Upper lobe of right lung (tissue), 1 donor: Measurements from ENCODE around the gene DAB2. TPM values are rescaled to one million over a fixed set of nuclear protein-coding genes. Genes with fewer than 3 reads are reported as not detected.

Source experiments
- ATAC-seq: fragments of 200-7000 bp; cut with Tn5 transposase; one replicate; pipeline ENCODE4 v1.9.1; 2020; ENCODE audit warnings: mild to moderate bottlenecking, moderate library complexity
- DNase-seq: peaks from one replicate; pipeline ENCODE4 v3.0.0-alpha.2; 2020
- H3K27ac ChIP-seq: fragments of 200-600 bp; one replicate; pipeline ENCODE4 v1.8.0; 2022
- H3K27me3 ChIP-seq: fragments of 200-600 bp; one replicate; pipeline ENCODE4 v1.8.0; 2022; ENCODE audit warnings: mild to moderate bottlenecking
- H3K36me3 ChIP-seq: fragments of 200-600 bp; one replicate; pipeline ENCODE4 v1.8.0; 2022
- H3K4me1 ChIP-seq: fragments of 200-600 bp; one replicate; pipeline ENCODE4 v1.8.0; 2022
- H3K4me3 ChIP-seq: fragments of 200-600 bp; one replicate; pipeline ENCODE4 v1.8.0; 2022; ENCODE audit warnings: mild to moderate bottlenecking
- H3K9me3 ChIP-seq: fragments of 200-600 bp; one replicate; pipeline ENCODE4 v1.8.0; 2022
- intact Hi-C: fragments of 100-400 bp; cut with DNase I; formaldehyde crosslinking; loops from one replicate; pipeline ENCODE4 v1.11.0; 2022
- total RNA-seq: library from RNA; stranded (reverse); fragmentation: NEBNext Ultra II Directional; extraction: Animal tissue kit (Norgen Biotek cat#: 25700); gene quantifications from one replicate; pipeline ENCODE4 v1.2.1, GENCODE V29; 2021
- TF ChIP-seq, protein P1 (sequence below): fragments of 200-600 bp; IDR thresholded peaks from one replicate; pipeline ENCODE4 v1.8.0; 2022; ENCODE audit warnings: antibody characterized with exemption
- donor health status: DM: no; HTN: yes; CAD: no; lungs with severe emphysema.

Gene DAB2
- total RNA-seq, 1 donor from 2014 or later = 145 TPM

DNA sequence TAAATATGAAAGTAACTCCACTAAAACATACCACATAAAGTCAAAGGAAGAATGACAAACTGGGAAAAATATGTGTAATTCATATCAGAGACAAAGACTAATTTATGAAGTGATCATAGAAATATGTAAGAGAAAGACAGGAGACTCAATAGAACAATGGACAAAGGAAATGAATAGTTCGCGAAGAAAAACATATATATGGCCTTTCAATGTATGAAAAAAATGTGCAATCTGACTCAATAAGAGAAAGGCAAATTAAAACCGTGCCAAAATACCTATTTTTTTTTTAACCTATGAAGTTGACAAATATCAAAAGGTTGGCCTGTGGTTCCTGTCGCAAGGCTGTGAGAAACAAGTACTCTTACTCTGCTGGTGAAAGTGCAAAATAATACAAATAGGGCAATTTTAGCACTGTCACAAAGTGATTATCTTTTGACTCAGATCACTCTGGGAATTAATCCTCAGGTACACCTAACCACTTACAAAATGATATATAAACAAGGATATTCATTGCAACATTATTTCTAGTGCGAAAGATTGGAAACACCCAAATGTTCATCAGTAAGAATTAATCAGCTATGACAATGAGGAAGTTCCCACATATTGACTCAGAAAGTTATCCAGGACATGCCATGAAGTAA is 64.2 kb downstream of the DAB2 start:
- H3K27ac ChIP-seq = no peak overlapping the region
- TF ChIP-seq, protein P1, sequence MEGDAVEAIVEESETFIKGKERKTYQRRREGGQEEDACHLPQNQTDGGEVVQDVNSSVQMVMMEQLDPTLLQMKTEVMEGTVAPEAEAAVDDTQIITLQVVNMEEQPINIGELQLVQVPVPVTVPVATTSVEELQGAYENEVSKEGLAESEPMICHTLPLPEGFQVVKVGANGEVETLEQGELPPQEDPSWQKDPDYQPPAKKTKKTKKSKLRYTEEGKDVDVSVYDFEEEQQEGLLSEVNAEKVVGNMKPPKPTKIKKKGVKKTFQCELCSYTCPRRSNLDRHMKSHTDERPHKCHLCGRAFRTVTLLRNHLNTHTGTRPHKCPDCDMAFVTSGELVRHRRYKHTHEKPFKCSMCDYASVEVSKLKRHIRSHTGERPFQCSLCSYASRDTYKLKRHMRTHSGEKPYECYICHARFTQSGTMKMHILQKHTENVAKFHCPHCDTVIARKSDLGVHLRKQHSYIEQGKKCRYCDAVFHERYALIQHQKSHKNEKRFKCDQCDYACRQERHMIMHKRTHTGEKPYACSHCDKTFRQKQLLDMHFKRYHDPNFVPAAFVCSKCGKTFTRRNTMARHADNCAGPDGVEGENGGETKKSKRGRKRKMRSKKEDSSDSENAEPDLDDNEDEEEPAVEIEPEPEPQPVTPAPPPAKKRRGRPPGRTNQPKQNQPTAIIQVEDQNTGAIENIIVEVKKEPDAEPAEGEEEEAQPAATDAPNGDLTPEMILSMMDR = no peak
- DNase-seq = no peak
- no peaks in the 10 kb centered on the region for H3K4me1 ChIP-seq
- ATAC-seq = no peak
- H3K9me3 ChIP-seq = no peaks in the 10 kb centered on the region
- H3K4me3 ChIP-seq = no peak overlapping the region
- H3K36me3 ChIP-seq = no peaks in the 10 kb centered on the region
- H3K27me3 ChIP-seq = no peaks in the 10 kb centered on the region
- intact Hi-C loops = no loop called here

DNA sequence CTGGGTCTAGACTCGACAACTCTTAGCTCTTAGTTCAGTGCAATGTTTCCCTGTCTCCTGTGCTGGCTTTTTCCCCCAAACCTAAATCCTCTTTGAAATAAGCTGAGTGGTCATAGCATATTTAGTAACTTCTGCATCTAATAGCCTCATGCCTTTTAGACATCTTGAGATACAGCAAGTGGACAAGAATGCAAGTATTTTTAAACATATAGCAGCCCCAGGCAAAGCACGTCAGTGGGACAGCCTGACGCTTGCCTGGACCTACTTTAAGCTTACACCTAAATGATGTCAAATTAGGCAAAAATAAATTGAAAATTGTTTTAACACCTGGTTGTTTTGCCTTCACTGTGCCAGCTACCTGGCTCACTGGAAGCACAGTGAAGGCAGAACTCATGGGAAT is 68.5 kb downstream of the DAB2 start:
- Histone ChIP-seq H3K9me3 (no peaks in the 10 kb centered on the region), H3K36me3 (no peaks in the 10 kb centered on the region), H3K4me3 (no peak overlapping the region), H3K4me1 (no peaks in the 10 kb centered on the region), H3K27me3 (no peaks in the 10 kb centered on the region), H3K27ac (no peak overlapping the region)
- DNase-seq (no peak), ATAC-seq (no peak)
- intact Hi-C loops = no loop called here
- TF ChIP-seq, protein P1 = no peak

DNA sequence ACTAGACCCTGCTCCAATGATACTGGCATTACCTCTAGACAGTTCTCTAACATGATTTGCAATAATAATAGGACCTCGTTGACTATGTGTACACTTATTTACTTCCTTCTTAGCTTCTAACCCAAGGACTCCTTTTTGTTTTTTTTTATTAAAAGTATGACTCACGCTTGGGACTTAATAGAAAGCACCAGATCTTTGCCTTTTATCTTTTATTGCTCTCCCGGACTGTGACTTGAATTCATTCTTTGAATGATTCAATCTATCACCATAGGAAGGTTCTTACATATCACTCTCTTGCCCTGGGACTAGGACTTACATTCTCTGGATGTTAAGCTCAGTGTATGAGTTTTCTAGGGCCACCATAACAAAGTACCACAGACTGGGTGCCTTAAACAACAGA is 69.5 kb downstream of the DAB2 start:
- TF ChIP-seq, protein P1 = no peak
- no peaks in the 10 kb centered on the region for H3K36me3 ChIP-seq
- no peak overlapping the region for H3K27ac ChIP-seq
- DNase-seq (no peak), ATAC-seq (no peak)
- H3K27me3 ChIP-seq = no peaks in the 10 kb centered on the region
- intact Hi-C loops = no loop called here
- no peak overlapping the region for H3K4me3 ChIP-seq
- H3K4me1 ChIP-seq = no peaks in the 10 kb centered on the region
- no peaks in the 10 kb centered on the region for H3K9me3 ChIP-seq

DNA sequence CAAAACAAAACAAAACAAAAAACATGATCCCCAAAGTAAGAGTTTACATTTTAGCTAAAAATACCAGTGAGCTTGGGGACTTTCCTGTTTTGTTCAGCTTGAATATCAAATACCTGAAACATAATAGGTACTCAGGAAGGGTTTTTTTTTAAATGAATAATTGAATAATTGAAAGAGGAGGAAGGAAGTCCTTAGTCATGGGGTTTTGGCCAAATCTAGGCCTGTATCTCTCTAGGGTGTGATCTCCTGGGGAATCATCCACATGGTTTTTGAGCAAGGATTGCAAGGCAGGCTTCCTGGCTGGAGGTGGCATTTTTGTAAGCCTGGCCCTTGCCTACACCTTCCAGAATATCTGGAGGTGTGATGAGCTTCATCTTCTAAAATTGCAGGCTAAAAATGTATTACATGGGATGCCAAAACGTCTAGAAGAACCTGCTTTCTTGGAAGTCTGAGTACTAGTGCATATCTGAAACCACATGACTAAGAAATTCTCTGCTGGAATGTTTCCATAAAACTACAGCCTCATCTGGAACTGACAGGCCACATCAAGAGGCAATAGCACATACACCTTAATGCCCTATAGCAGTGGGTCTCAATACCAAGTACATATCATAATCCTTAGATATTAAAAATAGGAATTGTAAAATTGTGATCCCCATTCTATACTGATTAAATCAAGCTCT is 70.9 kb downstream of the DAB2 start:
- Histone ChIP-seq H3K4me1 (no peaks in the 10 kb centered on the region), H3K9me3 (no peaks in the 10 kb centered on the region), H3K27ac (no peak overlapping the region), H3K4me3 (no peak overlapping the region), H3K36me3 (no peaks in the 10 kb centered on the region), H3K27me3 (no peaks in the 10 kb centered on the region)
- TF ChIP-seq, protein P1 = no peak
- intact Hi-C loops = no loop called here
- DNase-seq = no peak
- ATAC-seq = no peak

DNA sequence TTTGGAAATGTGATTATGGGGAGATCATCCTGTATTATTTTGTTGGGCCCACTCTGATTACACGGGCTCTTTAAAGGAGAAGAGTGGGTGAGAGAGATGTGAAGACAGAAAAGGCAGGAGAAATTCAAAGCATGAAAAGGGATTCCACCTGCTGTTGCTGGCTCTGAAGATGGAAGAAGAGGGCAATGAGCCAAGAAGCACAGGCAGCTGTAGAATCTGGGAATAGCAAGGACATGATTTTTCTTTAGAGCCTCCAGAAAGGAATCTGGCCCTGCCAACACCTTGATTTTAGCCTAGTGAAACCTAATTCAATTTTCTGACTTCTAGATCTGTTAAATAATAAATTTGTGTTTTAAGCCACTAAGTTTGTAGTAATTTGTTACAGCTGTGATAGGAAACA is 71.8 kb downstream of the DAB2 start:
- Histone ChIP-seq H3K27me3 (no peaks in the 10 kb centered on the region), H3K9me3 (no peaks in the 10 kb centered on the region), H3K36me3 (no peaks in the 10 kb centered on the region), H3K4me1 (no peaks in the 10 kb centered on the region), H3K4me3 (no peak overlapping the region), H3K27ac (no peak overlapping the region)
- intact Hi-C loops = no loop called here
- ATAC-seq (no peak), DNase-seq (no peak)
- TF ChIP-seq, protein P1 = no peak
